ENCODE results near the gene PRLH.
"Not testable (repeated sequence)": the region's sequence is repeated elsewhere in the genome, so short reads cannot be mapped to it uniquely, and the experiment has no call there.

PRLH gene

GRCh38 chr2:237577956-237578870 is 11.8 kb downstream of the PRLH start:
- DNase-seq: no peak

DNA sequence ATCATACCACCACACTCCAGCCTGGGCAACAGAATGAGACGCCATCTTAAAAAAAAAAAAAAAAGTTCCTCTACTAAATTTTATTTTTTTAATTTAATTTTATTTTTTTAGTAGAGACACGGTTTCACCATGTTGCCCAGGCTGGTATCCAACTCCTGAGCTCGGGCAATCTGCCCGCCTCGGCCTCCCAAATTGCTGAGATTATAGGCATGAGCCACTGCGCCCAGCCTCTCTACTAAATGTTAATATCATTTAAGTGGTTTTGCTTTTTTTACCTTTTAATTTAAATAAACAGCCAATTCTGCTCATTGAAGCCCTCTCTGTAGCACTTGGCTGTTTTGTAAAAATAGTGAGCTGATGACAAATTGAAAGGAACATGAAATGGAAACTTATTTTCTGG is 15.0 kb downstream of the PRLH start:
- DNase-seq: no peak

DNA sequence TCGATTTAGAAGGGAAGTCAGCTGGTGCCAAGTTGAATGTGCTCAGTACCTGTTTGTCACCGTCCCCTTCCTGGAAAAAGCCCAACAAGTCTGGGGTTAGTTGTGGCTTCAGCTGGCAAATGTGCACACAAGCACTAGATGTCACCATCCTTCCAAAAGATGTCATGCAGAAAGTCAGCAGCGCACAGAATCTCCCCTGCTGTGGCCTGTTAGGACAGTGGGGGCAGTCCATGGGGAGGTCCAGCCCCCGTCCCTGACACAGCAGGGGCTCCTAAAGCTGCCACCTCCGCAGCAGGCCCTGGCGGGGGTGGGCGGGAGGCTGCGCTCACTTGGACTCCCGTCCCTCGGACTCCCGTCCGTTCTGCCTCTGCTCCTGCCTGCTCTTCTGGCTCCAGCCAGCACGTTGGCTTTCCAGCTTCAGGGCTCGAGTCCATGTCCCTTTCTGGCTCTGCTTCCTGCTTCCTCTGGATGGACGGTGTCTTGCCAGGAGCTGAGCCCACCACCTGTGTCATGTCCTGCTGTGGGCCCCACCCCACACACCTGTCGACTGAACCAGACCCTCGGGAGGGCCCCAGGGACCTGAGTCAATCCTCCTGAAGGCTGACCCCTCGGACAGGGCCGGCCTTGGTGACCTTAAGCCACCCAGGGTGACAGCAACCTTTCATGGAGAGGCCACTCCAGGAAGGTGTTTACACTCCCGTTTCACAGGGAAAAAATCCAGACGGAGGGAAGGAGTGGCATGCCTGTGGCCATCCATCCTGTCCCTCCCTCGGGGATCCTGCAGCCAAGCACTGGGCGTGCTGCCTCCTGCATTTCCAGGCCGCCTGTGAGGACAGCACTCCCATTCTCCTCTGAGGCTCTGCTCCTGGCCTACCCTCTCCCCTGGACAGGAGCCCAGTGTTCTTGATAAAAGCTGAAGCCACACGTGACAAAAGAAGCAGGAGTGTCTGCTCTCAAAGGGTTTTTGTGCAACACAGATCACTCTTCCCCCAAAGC is 15.7 kb downstream of the PRLH start:
- DNase-seq: peak in 37 of 56 donors; percentile 6 to 62 (median 22)

DNA sequence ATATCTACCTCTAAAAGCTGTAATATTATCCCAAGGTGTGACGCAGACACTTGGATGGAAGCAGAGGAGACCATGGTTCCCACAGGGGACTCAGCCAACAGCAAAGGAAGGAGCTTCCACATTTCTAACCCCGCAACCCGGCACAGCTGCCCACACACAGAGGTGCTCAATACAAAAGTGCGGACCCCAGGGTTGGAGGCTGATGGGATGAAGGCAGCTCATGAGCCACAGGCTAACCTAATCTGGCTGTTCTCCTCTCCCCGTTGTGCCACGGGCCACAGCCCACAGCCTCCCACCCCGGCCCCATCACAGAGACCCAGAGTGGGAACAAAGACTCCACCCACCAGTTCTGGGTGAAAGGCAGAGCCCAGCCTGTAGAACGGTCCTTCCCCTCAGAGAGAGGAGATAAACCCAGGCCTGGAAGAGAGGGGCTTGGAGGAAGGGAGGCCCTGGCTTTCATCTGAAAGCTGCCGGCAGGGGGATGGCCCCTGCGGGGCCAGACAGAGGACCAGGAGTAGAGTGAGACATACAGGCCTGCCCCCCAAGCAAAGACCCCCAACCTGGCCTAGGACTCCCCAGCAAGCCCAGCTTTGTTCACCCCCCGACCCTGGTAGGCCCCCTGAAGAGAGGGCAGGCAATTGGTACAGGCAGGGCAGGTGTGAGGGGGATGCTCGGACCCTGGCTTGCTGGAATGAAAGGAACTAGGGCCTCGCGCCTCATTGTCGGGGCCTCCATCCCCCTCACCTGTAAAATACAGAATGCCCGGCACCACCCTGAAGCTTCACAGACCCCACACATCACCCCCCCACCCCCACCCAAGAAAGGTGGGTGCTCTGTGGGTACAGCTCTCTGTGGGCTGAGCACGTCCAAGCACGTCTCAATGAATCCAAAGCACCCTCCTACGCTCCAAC is 17.3 kb downstream of the PRLH start:
- no peak for DNase-seq

GRCh38 chr2:237585590-237586221 is 19.3 kb downstream of the PRLH start:
- DNase-seq: no peak

GRCh38 chr2:237588044-237588696 is 21.8 kb downstream of the PRLH start:
- no peak for DNase-seq

DNA sequence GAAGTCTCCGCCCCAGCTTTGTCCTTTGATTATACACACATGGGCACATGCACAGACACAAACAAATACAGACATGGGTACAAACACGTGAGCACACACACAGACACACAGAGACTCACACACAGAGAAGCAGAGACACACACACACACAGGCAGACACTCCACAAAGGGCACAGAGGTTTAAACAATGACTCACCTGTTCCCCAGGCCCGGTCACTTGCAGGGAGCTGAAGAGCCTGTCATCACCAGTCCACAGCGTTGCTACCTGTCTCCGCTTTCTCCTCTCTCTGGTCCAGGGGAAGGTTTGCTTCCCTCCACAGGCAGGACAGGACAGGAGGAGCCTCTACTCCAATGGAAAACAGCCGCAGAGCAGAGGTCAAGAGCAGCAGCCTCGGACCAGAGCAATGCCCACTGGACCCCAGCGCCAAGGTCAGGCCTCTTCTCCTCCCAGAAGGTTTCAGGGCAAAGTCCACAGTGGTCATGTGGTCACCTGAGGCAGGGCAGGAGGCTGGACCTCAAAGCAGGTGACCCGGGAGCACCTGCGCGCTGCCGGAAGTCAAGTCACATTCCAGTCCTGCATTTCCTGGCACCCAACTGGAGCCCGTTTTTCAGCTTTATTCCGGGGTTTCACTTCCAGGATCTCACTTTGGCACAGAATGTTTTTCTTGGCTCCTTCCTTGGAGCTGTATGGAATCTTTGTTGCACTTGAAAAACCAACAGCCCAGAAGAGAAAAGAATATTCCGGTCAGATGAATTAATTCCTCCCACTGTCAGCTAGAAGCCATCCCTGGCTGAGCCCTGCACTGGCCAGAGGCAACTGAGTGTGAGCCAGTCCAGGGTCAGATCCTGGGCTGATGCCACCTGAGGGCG is 24.1 kb downstream of the PRLH start, which contains the start of gene RAB17:
TSS of gene RAB17 (minus strand) at position 463 of the 869 bp plus-strand sequence. CDS start 4,580 bp downstream, outside the sequence.
- peak in 1 of 56 donors; percentile 12 for DNase-seq

DNA sequence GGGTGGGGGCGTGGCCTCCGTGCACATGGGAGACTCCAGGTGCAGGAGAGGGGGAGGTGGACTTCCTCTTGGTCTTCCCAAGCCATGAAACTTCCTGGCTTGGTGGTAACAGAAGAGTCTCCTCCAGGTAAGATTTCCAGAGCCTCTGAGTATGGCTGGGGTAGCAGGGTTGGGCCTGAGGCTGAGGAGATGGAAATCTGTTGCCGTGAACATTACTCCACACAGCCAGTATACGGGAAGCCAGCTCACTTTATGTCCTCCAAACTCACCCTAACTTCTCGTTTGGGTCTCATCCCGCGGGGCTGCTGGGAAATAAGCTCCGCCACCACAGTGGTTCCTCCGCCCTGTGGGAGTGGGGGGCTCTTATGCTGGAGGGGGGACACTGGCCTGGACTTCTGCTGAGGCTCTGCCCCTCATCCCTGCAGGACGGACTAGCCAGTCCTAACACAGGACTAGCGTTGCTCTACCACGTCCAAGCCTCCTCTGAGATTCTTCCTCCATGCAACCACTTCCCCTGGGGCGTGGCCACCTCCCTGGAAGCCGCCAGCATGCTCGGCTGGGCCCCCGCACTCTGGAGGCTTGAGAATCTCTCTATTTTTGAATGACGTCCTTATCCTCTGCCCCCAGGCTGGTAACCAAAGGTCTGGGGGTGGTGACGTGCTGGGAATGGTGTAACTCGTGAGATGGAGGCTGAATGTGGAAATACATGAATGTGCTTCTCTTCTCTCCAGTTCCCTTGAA is 24.9 kb downstream of the PRLH start:
- DNase-seq: peak in 6 of 56 donors; percentile 9 to 30 (median 18)

DNA sequence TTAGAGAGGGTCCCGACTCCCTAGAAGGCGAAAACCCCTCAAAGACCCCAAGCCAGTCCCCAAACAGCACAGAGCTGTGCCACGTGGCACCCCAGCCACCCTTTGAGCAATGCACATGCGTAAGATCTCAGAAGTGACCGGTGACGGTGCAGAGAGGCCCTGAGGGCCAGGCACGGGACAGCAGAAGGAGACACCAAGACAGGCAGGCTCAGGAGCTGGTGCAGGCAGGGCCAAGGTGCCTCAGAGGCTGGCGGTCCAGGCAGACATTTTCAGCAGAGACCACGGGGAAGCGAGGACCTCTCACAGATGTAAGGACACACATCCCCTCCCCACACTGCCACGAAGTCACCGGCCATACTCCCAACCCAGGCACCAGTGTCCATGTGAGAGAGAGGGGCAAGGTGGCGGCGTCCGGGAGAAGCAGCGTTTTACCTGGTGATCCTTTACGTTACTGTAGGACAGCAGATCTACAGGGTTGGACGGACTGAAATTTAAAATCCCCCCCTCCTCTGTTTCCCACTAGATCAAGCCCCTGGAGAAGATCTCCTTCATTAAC is 26.1 kb downstream of the PRLH start:
- no peak for DNase-seq

DNA sequence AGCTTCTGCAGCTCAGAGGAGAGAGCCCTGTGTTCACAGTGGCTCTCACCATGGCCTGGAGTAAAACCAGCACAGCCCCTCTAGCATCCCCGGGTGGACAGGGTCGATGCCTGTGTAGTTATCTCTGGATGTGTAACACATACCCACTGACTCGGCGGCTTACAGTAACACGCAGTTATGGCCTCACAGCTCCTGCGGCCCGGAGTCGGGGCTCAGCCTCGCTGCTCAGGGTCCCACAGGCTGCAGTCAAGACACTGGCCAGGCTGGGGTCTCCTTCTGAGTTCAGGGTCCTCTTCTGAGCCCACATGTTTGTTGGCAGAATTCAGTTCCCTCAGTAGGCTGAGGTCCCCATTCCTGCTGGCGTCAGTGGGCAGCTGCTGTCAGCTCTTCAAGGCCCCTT is 26.7 kb downstream of the PRLH start:
- no peak for DNase-seq

DNA sequence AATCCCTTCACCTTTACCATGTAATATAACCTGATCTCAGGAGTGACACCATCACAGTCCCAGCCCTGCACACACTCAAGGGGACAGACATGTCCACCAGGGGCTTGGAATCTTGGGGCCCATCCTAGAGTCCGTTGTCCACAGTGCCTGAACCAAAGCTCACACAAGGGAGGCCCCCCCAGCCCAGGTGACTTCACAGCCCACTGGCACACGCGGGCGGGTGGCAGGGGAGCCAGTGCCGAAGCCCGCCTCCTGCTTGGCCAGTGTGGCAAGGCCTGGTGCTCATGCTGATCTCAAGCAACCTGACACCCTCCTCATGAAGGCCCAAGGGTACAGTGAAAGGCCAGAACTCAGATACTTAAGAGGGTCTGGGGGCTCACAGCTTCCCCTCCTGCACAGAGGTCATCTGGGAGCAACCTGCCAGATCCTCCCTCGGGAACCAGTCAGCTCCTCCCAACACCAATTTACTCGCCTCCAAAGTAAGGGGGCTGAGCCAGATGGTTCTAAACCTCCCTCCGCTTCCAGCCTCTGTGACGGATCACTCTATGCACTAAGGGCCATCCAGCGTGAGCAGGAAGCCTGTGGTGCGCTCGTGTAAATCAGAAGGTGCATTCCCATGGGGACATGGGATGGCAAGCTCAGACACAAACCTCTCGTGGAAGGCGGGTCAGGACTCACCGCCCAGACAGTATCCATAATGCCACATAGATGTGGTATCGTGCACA is 27.4 kb downstream of the PRLH start:
- DNase-seq: no peak

GRCh38 chr2:237594514-237594871 is 28.1 kb downstream of the PRLH start:
- no peak for DNase-seq

DNA sequence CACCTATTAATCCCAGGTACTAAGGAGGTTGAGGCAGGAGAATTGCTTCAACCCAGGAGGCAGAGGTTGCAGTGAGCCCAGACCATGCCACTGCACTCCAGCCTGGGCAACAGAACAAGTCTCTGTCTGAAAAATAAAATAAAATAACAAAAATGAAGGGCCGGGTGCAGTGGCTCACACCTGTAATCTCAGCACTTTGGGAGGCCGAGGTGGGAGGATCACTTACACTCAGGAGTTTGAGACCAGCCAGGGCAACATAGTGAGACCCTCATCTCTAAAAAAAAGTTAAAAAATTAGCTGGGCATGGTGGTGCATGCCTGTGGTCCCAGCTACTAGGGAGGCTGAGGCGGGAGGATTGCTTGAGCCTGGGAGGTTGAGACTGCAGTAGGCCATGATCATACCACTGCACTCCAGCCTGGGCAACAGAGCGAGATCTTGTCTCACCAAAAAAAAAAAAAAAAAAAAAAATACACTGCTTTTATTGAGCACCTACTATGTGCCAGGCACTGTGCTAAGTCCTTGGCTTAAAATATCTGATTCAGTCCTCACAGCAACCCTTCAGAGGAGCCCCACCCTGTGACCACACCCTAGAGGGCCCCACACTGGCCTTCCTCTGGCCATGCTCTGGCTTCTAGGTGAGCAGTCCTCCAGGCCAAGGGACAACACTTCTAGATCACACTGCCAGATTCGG is 29.6 kb downstream of the PRLH start:
- not testable (repeated sequence) for DNase-seq

DNA sequence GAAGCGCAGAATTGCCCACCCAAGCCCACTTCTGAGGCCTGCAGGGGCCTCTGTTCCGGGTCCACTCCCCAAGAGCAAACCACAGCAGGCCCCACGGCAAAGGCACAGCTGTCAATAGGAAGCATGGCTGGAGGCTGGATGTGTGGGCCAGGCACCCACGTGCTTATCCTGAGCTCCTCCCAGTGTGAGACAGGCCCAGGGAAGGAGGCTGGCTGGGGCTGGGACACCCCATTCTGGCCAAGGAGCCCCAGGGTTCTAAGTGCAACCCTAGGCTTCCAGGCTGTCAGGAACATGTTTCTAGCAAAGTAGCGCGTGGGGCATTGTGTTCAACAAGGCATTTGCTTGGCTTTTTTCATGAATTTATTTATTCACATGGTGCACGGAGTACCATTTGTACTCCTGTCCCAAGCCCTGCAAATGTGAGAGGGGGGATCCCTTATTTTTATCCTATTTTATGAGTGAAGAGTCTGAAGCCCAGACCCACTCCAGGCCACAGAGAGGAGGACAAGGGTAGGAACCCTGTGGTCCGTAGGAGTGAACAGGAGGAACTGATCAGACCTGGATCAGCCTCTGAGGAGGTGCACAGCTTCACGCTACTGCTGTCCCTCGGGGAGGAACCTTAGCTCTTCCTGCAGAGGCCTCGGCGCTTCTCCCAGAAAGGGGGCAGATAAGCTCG is 30.3 kb downstream of the PRLH start:
- DNase-seq: no peak
